Measurements from ENCODE around the gene ABLIM1.

GRCh38 chr10:114584419-114584818 is 73.7 kb downstream of the ABLIM1 start:
- TF ChIP-seq USF2 (IDR thresholded peaks at IDR 0.05; ENCODE audit: low read depth, low read length) (no peak), POLR2A (IDR thresholded peaks at IDR 0.05; ENCODE audit: low read depth, low read length) (no peak), CTCF (conservative IDR thresholded peaks at IDR 0.05; ENCODE audit: low read depth, low read length) (no peak), RAD21 (IDR thresholded peaks at IDR 0.05; ENCODE audit: low read length) (no peak), BHLHE40 (IDR thresholded peaks at IDR 0.05; ENCODE audit: low read depth, low read length) (no peak), RCOR1 (IDR thresholded peaks at IDR 0.05; ENCODE audit: insufficient replicate concordance, low read length) (no peak)

Measured in IMR-90 (cell line).